ENCODE data around the gene SLC25A2. TPM values are rescaled to one million over a fixed set of nuclear protein-coding genes. Genes with fewer than 3 reads are reported as not detected.
A peak's percentile ranks its signal among the peaks of the same experiment; 100 is the strongest.

SLC25A2 gene
- total and polyA plus RNA-seq, 2 of the 8 experiments (the other 6 are each of a cell fraction or from before 2014, with no cell fraction given): not detected

DNA sequence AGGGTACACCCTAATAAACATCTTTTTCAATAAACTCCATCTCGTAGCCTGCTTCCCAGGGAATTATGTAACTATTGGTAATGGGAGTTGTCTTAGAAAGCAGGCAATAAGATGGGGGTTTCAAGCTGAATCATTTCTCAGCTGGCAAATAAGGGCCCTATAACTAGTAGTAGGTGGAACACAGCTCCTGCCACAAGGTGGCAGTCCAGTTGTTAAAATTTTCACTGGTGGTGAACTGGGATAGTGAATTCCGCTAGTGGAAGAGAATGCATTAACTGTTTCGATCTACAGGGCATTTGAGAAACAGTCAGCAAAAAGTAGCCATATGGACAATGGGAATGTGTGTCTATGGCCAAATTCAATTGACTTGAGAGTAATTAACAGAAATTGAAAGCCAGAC is 30.9 kb downstream of the SLC25A2 start:
- no peak overlapping the region for H2BK120ac ChIP-seq (replicated peaks; ENCODE audit: low read depth, low read length)
- no peak overlapping the region for H2BK15ac ChIP-seq (ENCODE audit: low read length)
- H2BK5ac ChIP-seq (ENCODE audit: low read depth, low read length): no peak overlapping the region
- DNase-seq (ENCODE audit: low read depth in 1 of 2, low spot score in 2 of 2) (peak; percentile 3 to 44), FAIRE-seq (peak; percentile 62)
- H4K8ac ChIP-seq (ENCODE audit: extremely low read depth, insufficient read depth, low read length): no peak overlapping the region
- no peak overlapping the region for H3K14ac ChIP-seq (ENCODE audit: insufficient read length)
- ChIA-PET CTCF (ENCODE audit: partially characterized antibody) (interaction anchor here (0.6 to 4.9 kb wide), 36 partner anchors 8 to 555 kb away, joined by 3 to 35 read pairs (median 5); partner anchors contain the start of genes PCDHB10, PCDHB14, PCDHB15 and PCDHB16), POLR2A (ENCODE audit: partially characterized antibody) (interaction anchor here (0.5 to 1.7 kb wide), 3 partner anchors 27 to 138 kb away, joined by 3 to 4 read pairs (median 3); partner anchors contain the start of gene PCDHB5)
- H3K56ac ChIP-seq (replicated peaks; ENCODE audit: insufficient read length, low read depth, low read length): no peak overlapping the region
- no peak overlapping the region for H3K27ac ChIP-seq (ENCODE audit: low read depth, low read length)
- H3K79me1 ChIP-seq (ENCODE audit: low read depth, low read length): no peaks in the 10 kb centered on the region
- no peak overlapping the region for H3K4me3 ChIP-seq (ENCODE audit: extremely low read depth in 1 of 4, insufficient read depth in 2 of 4, low read depth in 3 of 4, low read length in 4 of 4)
- no peak overlapping the region for H3K4me2 ChIP-seq (ENCODE audit: insufficient read depth in 1 of 2, low read depth in 2 of 2, low read length in 2 of 2)
- peaks cover 25 to 63% of the 10 kb centered on the region in 2 experiments for H3K9me3 ChIP-seq (ENCODE audit: insufficient read depth in 2 of 2, low read depth in 1 of 2, low read length in 1 of 2)
- H2AFZ ChIP-seq (ENCODE audit: low read length): no peak overlapping the region
- no peak overlapping the region for H2BK12ac ChIP-seq (ENCODE audit: low read depth, low read length)
- no peak overlapping the region for H4K91ac ChIP-seq (replicated peaks; ENCODE audit: insufficient read length, low read length)
- H3K23ac ChIP-seq (ENCODE audit: insufficient read length): no peak overlapping the region
- H3K4me1 ChIP-seq (replicated peaks in 1 of 4; ENCODE audit: control insufficient read depth in 3 of 4, insufficient read depth in 4 of 4, low read length in 3 of 4): no peaks in the 10 kb centered on the region
- no peak overlapping the region for H2BK20ac ChIP-seq (ENCODE audit: low read length)
- no peaks in the 10 kb centered on the region for H4K20me1 ChIP-seq (replicated peaks in 1 of 2; ENCODE audit: control insufficient read depth in 1 of 2, insufficient read depth in 2 of 2, low read length in 2 of 2)
- peaks cover 0 to 3% (median 0%) of the 10 kb centered on the region in 4 experiments; a peak in 1 of 8 replicates for H3K36me3 ChIP-seq (ENCODE audit: control insufficient read depth in 2 of 4, insufficient read depth in 4 of 4, low read length in 3 of 4)
- H3K27me3 ChIP-seq (replicated peaks in 1 of 4; ENCODE audit: control insufficient read depth in 3 of 4, extremely low read depth in 1 of 4, insufficient read depth in 3 of 4, low read length in 3 of 4): no peaks in the 10 kb centered on the region
- H3K18ac ChIP-seq (ENCODE audit: extremely low read depth, low read length): no peak overlapping the region
- H3K4ac ChIP-seq (replicated peaks; ENCODE audit: insufficient read length, low read depth, low read length): no peak overlapping the region
- H3K79me2 ChIP-seq (ENCODE audit: control insufficient read depth in 1 of 2, insufficient read depth in 2 of 2, low read length in 2 of 2): no peaks in the 10 kb centered on the region
- 86% methylated on average over 3 of the region's 3 CpGs; no CpG with 5 or more reads in 1 of the 2 experiments for WGBS, 2 experiments (ENCODE audit: extremely low coverage in 1 of 2, insufficient coverage in 1 of 2, insufficient read length in 1 of 2, insufficient replicate concordance in 2 of 2, low coverage in 1 of 2, low lambda C conversion rate in 2 of 2, missing lambda C conversion rate in 1 of 2)
- no peak overlapping the region for H4K5ac ChIP-seq (ENCODE audit: insufficient read length, low read depth, low read length)
- H3K9ac ChIP-seq (replicated peaks in 1 of 4; ENCODE audit: extremely low read depth in 1 of 4, low read depth in 3 of 4, low read length in 3 of 4): no peak overlapping the region
- TF ChIP-seq KDM1A (IDR thresholded peaks at IDR 0.05; ENCODE audit: borderline replicate concordance, low read length) (no peak), SIRT6 (IDR thresholded peaks at IDR 0.05; ENCODE audit: low read length) (no peak), RAD21 (IDR thresholded peaks at IDR 0.05 in 1 of 2, conservative IDR thresholded peaks at IDR 0.05 in 1 of 2; ENCODE audit: low read depth in 2 of 2, low read length in 2 of 2) (peak; percentile 37 to 49; a peak in 3 of 4 replicates)
- TF ChIP-seq, protein P1, sequence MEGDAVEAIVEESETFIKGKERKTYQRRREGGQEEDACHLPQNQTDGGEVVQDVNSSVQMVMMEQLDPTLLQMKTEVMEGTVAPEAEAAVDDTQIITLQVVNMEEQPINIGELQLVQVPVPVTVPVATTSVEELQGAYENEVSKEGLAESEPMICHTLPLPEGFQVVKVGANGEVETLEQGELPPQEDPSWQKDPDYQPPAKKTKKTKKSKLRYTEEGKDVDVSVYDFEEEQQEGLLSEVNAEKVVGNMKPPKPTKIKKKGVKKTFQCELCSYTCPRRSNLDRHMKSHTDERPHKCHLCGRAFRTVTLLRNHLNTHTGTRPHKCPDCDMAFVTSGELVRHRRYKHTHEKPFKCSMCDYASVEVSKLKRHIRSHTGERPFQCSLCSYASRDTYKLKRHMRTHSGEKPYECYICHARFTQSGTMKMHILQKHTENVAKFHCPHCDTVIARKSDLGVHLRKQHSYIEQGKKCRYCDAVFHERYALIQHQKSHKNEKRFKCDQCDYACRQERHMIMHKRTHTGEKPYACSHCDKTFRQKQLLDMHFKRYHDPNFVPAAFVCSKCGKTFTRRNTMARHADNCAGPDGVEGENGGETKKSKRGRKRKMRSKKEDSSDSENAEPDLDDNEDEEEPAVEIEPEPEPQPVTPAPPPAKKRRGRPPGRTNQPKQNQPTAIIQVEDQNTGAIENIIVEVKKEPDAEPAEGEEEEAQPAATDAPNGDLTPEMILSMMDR (IDR thresholded peaks at IDR 0.05; ENCODE audit: control extremely low read depth in 1 of 3, insufficient read depth in 1 of 3, low read depth in 1 of 3, low read length in 3 of 3): peak in 2 of 3 experiments; percentile 41 to 49; a peak in 2 of 4 replicates
- H3K23me2 ChIP-seq (ENCODE audit: low read depth, low read length): no peaks in the 10 kb centered on the region
- H2AK5ac ChIP-seq (ENCODE audit: low read depth, low read length): no peak overlapping the region

Measured in H1 (cell line).